Common myeloid progenitor, CD34-positive (primary cell): ENCODE data around the gene MAMLD1.

ENCODE experiments used
- CTCF ChIA-PET: fragments of 350-600 bp; sonication (Branson Sonifier 250); formaldehyde crosslinking; loops from one replicate; lab custom pipeline; 2021; ENCODE audit warnings: antibody characterized with exemption; lab: Charles Lee
- POLR2A ChIA-PET: fragments of 350-600 bp; sonication (Branson Sonifier 250); formaldehyde crosslinking; loops from one replicate; lab custom pipeline; 2021; ENCODE audit warnings: antibody characterized with exemption; lab: Charles Lee
- DNase-seq, 3 donors: peaks; one replicate each; pipeline versions ENCODE4 v3.0.0 to v3.0.0-alpha.2; 2013
- H3K27ac ChIP-seq, 2 experiments: 1 replicate in 1 of 2; 2 replicates in 1 of 2; pipeline ENCODE4 v1.7.0; 2013; ENCODE audit warnings: inconsistent platforms in 2 of 2, low read length in 2 of 2, mild to moderate bottlenecking in 2 of 2, low read depth in 1 of 2, moderate library complexity in 1 of 2; ENCODE audit not compliant: severe bottlenecking in 2 of 2, insufficient read depth in 1 of 2, poor library complexity in 1 of 2
- H3K27me3 ChIP-seq, 5 experiments: replicated peaks in 2 of 5; 1 replicate in 3 of 5; 2 replicates in 2 of 5; pipeline versions ENCODE4 v1.6.1 to v1.7.0; 2013; ENCODE audit warnings: low read length in 4 of 5, mild to moderate bottlenecking in 2 of 5, moderate library complexity in 2 of 5, inconsistent platforms in 1 of 5; ENCODE audit not compliant: insufficient read depth in 5 of 5, control insufficient read depth in 4 of 5
- H3K36me3 ChIP-seq, 4 experiments: 1 replicate in 2 of 4; 2 replicates in 2 of 4; pipeline versions ENCODE4 v1.6.1 to v1.7.0; 2013; ENCODE audit warnings: low read length in 3 of 4, control low read depth in 1 of 4, mild to moderate bottlenecking in 1 of 4; ENCODE audit not compliant: control insufficient read depth in 4 of 4, insufficient read depth in 4 of 4
- H3K4me1 ChIP-seq, 4 experiments: 1 replicate in 3 of 4; 2 replicates in 1 of 4; pipeline versions ENCODE4 v1.6.1 to v1.7.1; 2013; ENCODE audit warnings: low read length in 3 of 4, mild to moderate bottlenecking in 3 of 4, control low read depth in 1 of 4, inconsistent platforms in 1 of 4, moderate library complexity in 1 of 4; ENCODE audit not compliant: control insufficient read depth in 4 of 4, insufficient read depth in 4 of 4; ENCODE audit errors: control extremely low read depth in 1 of 4
- H3K4me3 ChIP-seq, 7 experiments: 1 replicate in 4 of 7; 2 replicates in 3 of 7; pipeline versions ENCODE4 v1.5.1 to v1.7.0; 2013; ENCODE audit warnings: mild to moderate bottlenecking in 7 of 7, low read length in 6 of 7, moderate library complexity in 6 of 7, inconsistent platforms in 2 of 7, low read depth in 2 of 7, control low read depth in 1 of 7; ENCODE audit not compliant: insufficient read depth in 4 of 7, control insufficient read depth in 1 of 7; ENCODE audit errors: extremely low read depth in 1 of 7
- H3K9me3 ChIP-seq, 5 experiments: 1 replicate in 4 of 5; 2 replicates in 1 of 5; pipeline versions ENCODE4 v1.6.1 to v1.7.1; 2013; ENCODE audit warnings: low read length in 4 of 5, mild to moderate bottlenecking in 2 of 5, inconsistent platforms in 1 of 5, low read depth in 1 of 5, moderate library complexity in 1 of 5; ENCODE audit not compliant: control insufficient read depth in 4 of 5, insufficient read depth in 2 of 5; ENCODE audit errors: control extremely low read depth in 1 of 5
- WGBS: methylation state at CpG from one replicate; pipeline ENCODE4 v1.1.5; 2013; ENCODE audit not compliant: insufficient coverage; 5-methylcytosine and 5-hydroxymethylcytosine counted together

Gene MAMLD1

DNA sequence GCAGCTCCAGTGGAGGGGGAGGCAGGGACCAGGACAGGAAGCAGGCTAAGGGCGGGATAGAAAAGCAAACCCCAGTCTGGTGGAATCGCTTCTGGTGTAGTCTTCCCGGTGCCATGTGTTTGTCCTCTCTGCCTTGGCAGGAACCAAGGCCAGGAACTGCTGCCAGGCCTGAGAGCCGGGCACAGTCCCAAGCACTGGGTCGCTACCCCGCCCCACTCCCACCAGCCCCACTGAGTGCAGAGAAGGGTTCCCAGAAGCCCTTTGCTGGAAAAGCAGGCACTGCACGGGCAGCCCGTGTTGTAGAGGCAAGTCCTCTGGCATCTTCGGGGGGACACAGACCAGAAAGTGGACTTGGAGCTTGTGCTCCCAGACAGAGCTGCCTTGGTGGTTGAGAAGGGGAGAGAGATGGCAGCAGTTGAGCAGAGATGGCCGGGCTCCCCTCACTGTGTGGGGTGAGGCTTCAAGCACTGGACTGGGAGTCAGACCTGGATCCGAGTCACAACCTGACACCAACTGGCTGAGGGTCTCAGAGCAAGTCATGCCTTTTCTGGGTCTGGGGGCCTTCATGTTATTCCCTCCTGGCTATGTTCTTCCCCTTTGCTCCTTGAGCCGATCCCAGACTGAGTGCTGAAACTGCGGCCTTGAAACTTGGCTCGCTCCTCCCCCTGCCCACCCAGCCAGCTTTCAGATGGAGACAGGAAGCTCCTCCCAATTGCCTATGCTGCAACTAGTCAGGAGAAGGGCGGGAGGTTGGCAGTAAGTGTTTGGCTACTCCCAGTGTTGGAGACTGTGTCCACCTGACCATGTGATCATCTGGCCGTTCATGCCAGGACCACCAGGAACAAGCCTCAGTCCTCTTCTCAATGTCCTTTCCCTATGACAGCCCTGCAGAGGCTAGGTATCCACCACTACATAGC is 145.6 kb downstream of the MAMLD1 start:
- no peak for DNase-seq
- Histone ChIP-seq H3K4me3 (no peak overlapping the region), H3K36me3 (no peaks in the 10 kb centered on the region), H3K4me1 (peaks cover 0 to 20% (median 11%) of the 10 kb centered on the region in 4 experiments), H3K9me3 (no peaks in the 10 kb centered on the region), H3K27me3 (peaks cover 0 to 3% (median 0%) of the 10 kb centered on the region in 5 experiments), H3K27ac (no peak overlapping the region)
- WGBS = 87% methylated on average over 14 of the region's 16 CpGs
- ChIA-PET POLR2A (no interaction called here), CTCF (no interaction called here)

- no peak overlapping the region for H3K27ac ChIP-seq
- no peaks in the 10 kb centered on the region for H3K36me3 ChIP-seq
- H3K4me3 ChIP-seq = no peak overlapping the region
- no peaks in the 10 kb centered on the region for H3K9me3 ChIP-seq
- H3K4me1 ChIP-seq = peaks cover 0 to 20% (median 11%) of the 10 kb centered on the region in 4 experiments
- peaks cover 0 to 3% (median 0%) of the 10 kb centered on the region in 5 experiments for H3K27me3 ChIP-seq
- CTCF ChIA-PET = no interaction called here
- no peak for DNase-seq
- POLR2A ChIA-PET = no interaction called here
- 95% methylated on average over 2 of the region's 5 CpGs for WGBS
These were observed 146.6 kb downstream of the MAMLD1 start for GRCh38 chrX:150509703-150510102.

GRCh38 chrX:150512461-150512901 is 149.4 kb downstream of the MAMLD1 start:
- CTCF ChIA-PET = no interaction called here
- H3K36me3 ChIP-seq = no peaks in the 10 kb centered on the region
- H3K4me1 ChIP-seq = peaks cover 0 to 10% (median 2%) of the 10 kb centered on the region in 4 experiments
- H3K27me3 ChIP-seq = no peaks in the 10 kb centered on the region
- H3K9me3 ChIP-seq = no peaks in the 10 kb centered on the region
- DNase-seq = no peak
- no peak overlapping the region for H3K4me3 ChIP-seq
- 91% methylated on average over 10 of the region's 14 CpGs for WGBS
- no peak overlapping the region for H3K27ac ChIP-seq
- POLR2A ChIA-PET = no interaction called here

DNA sequence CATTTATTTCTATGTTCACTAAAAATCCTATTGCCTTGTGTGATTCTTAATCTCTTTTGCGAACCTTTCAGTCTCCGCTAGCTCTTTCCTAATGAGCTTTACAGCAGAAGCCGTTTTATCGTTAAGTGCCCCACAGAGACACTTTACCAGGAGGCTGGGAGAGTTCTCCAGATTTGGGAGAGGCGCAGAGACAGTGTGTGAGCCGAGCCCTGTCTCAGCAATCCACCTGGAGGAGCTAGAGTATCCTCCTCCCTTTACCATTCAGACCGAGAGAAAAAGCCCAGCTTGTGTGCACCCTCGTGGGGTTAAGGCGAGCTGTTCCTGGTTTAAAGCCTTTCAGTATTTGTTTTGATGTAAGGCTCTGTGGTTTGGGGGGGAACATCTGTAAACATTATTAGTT is 150.4 kb downstream of the MAMLD1 start:
- WGBS = 80% methylated on average over 6 of the region's 9 CpGs
- Histone ChIP-seq H3K27ac (no peak overlapping the region), H3K36me3 (no peaks in the 10 kb centered on the region), H3K4me3 (no peak overlapping the region), H3K4me1 (no peaks in the 10 kb centered on the region), H3K9me3 (no peaks in the 10 kb centered on the region), H3K27me3 (no peaks in the 10 kb centered on the region)
- ChIA-PET CTCF (interaction anchor here (1.1 kb wide), 1 partner anchor 59 kb away, joined by 3 read pairs; no protein-coding TSS in a partner anchor), POLR2A (no interaction called here)
- DNase-seq = no peak

- POLR2A ChIA-PET = no interaction called here
- Histone ChIP-seq H3K36me3 (no peaks in the 10 kb centered on the region), H3K27me3 (no peaks in the 10 kb centered on the region), H3K9me3 (no peaks in the 10 kb centered on the region), H3K27ac (no peak overlapping the region), H3K4me1 (no peaks in the 10 kb centered on the region), H3K4me3 (no peak overlapping the region)
- no peak for DNase-seq
- CTCF ChIA-PET = no interaction called here
- WGBS = 100% methylated on average over 1 of the region's 4 CpGs
These were observed 151.3 kb downstream of the MAMLD1 start for GRCh38 chrX:150514462-150514861.

DNA sequence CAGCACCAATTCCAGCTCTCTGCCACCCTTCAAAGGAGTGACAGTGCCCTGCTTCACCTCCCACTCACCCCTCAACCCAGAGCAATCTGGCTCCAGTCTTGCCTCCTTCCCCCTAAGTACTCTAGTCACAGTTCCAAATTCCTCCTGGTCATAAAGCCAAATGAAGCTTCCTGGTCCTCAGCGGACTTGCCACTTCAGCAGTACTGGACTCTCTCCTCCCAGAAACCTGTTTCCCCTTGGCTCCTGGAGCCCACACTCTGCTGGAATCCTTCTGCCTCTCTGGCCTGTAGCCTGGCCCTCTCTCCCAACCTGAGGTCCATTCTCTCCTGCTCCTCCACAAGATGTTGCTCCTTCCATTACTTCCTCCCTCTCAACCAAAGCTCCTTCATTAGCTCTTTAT is 152.7 kb downstream of the MAMLD1 start:
- Histone ChIP-seq H3K4me3 (no peak overlapping the region), H3K27me3 (no peaks in the 10 kb centered on the region), H3K36me3 (no peaks in the 10 kb centered on the region), H3K9me3 (no peaks in the 10 kb centered on the region), H3K4me1 (no peaks in the 10 kb centered on the region), H3K27ac (no peak overlapping the region)
- CTCF ChIA-PET = no interaction called here
- DNase-seq = no peak
- 100% methylated on average over 1 of the region's 1 CpG for WGBS
- POLR2A ChIA-PET = no interaction called here

DNA sequence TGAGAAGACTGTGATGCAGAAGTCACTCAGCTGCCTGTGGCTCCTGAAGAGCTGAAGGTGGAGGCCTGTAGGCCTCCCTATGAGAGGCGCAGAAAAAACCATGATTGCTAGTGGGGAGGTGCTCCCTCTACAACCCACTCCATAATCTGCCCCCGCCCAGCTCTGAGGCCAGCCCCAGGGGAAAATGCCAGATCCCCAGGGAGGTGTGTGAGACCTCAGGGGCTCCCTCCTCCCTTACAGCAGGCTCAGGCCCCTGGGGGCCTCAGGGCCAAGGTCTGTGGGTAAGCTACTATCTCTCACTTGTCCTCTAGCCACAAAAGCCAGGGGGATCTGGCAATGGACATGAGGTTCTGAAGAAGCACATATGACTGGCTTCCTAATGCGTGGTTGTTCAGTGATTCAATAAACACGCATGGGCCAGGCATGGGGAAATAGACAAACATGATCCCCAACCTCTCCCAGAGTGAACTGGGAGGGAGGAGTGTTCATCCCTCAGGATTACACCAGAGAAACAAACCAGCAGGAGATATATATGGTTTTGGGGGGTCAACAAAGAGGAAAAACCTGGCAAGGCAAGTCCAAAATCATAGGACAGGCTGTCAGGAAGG is 154.3 kb downstream of the MAMLD1 start:
- ChIA-PET POLR2A (no interaction called here), CTCF (no interaction called here)
- H3K27ac ChIP-seq = no peak overlapping the region
- H3K9me3 ChIP-seq = no peaks in the 10 kb centered on the region
- no peaks in the 10 kb centered on the region for H3K36me3 ChIP-seq
- no peaks in the 10 kb centered on the region for H3K4me1 ChIP-seq
- no peak for DNase-seq
- H3K4me3 ChIP-seq = no peak overlapping the region
- H3K27me3 ChIP-seq = no peaks in the 10 kb centered on the region
- 67% methylated on average over 2 of the region's 4 CpGs for WGBS
